Measurements from ENCODE around the gene IRX5. TPM values are rescaled to one million over a fixed set of nuclear protein-coding genes. Genes with fewer than 3 reads are reported as not detected.

Gene IRX5
- total and polyA plus RNA-seq, 2 of the 8 experiments (the other 6 are each of a cell fraction or from before 2014, with no cell fraction given) = 0.48 to 0.56 TPM

DNA sequence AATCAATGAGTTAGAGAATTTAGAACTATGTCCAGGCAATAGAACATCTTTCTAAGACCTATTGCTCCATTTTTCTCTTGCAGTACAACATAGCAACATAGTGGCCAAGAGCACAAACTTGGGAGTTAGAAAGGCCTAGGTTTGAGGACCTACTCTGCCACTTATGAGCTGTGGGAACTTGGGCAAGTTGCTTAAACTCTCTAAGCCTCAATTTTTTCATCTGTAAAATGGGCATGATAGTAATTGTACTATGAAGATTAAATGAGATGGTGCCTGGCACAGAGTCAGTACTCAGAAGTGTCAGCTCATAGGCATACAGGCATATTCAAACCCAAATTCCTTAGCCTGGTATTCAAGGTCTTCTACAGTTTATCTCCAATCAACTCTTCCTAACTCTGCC lies 25.1 kb downstream of the IRX5 start:
- no peak overlapping the region for H2AFZ ChIP-seq (ENCODE audit: low read length)
- TF ChIP-seq SP2 (IDR thresholded peaks at IDR 0.05; ENCODE audit: low read length) (no peak), NRF1 (IDR thresholded peaks at IDR 0.05; ENCODE audit: low read depth, low read length) (no peak), SP1 (IDR thresholded peaks at IDR 0.05; ENCODE audit: low read depth, low read length) (no peak), EZH2 (IDR thresholded peaks at IDR 0.05; ENCODE audit: low read depth, low read length, severe bottlenecking) (no peak), TEAD4 (IDR thresholded peaks at IDR 0.05; ENCODE audit: low read depth, low read length) (no peak), JUND (IDR thresholded peaks at IDR 0.05; ENCODE audit: low read length) (no peak), ASH2L (IDR thresholded peaks at IDR 0.05; ENCODE audit: low read length) (no peak), YY1 (IDR thresholded peaks at IDR 0.05; ENCODE audit: low read depth, low read length) (no peak), TBP (IDR thresholded peaks at IDR 0.05; ENCODE audit: low read depth, low read length) (no peak), RXRA (IDR thresholded peaks at IDR 0.05; ENCODE audit: insufficient read depth, low read depth, low read length) (no peak), RFX5 (IDR thresholded peaks at IDR 0.05; ENCODE audit: borderline replicate concordance, low read depth, low read length) (no peak), KDM1A (IDR thresholded peaks at IDR 0.05; ENCODE audit: borderline replicate concordance, low read length) (no peak)
- TF ChIP-seq, protein P1, sequence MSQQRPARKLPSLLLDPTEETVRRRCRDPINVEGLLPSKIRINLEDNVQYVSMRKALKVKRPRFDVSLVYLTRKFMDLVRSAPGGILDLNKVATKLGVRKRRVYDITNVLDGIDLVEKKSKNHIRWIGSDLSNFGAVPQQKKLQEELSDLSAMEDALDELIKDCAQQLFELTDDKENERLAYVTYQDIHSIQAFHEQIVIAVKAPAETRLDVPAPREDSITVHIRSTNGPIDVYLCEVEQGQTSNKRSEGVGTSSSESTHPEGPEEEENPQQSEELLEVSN (IDR thresholded peaks at IDR 0.05) = no peak
- TF ChIP-seq, protein P2, sequence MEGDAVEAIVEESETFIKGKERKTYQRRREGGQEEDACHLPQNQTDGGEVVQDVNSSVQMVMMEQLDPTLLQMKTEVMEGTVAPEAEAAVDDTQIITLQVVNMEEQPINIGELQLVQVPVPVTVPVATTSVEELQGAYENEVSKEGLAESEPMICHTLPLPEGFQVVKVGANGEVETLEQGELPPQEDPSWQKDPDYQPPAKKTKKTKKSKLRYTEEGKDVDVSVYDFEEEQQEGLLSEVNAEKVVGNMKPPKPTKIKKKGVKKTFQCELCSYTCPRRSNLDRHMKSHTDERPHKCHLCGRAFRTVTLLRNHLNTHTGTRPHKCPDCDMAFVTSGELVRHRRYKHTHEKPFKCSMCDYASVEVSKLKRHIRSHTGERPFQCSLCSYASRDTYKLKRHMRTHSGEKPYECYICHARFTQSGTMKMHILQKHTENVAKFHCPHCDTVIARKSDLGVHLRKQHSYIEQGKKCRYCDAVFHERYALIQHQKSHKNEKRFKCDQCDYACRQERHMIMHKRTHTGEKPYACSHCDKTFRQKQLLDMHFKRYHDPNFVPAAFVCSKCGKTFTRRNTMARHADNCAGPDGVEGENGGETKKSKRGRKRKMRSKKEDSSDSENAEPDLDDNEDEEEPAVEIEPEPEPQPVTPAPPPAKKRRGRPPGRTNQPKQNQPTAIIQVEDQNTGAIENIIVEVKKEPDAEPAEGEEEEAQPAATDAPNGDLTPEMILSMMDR (IDR thresholded peaks at IDR 0.05; ENCODE audit: control extremely low read depth in 1 of 3, insufficient read depth in 1 of 3, low read depth in 1 of 3, low read length in 3 of 3) = no peak

More for the DNA sequence above, 25.1 kb downstream of the IRX5 start:
- Histone ChIP-seq H2BK120ac (replicated peaks; ENCODE audit: low read depth, low read length) (no peak overlapping the region), H3K79me1 (ENCODE audit: low read depth, low read length) (no peaks in the 10 kb centered on the region), H3K23me2 (ENCODE audit: low read depth, low read length) (no peaks in the 10 kb centered on the region), H3K4me1 (replicated peaks in 1 of 4; ENCODE audit: control insufficient read depth in 3 of 4, insufficient read depth in 4 of 4, low read length in 3 of 4) (no peaks in the 10 kb centered on the region), H3K23ac (ENCODE audit: insufficient read length) (no peak overlapping the region), H2BK15ac (ENCODE audit: low read length) (no peak overlapping the region), H3K27me3 (replicated peaks in 1 of 4; ENCODE audit: control insufficient read depth in 3 of 4, extremely low read depth in 1 of 4, insufficient read depth in 3 of 4, low read length in 3 of 4) (no peaks in the 10 kb centered on the region), H4K8ac (ENCODE audit: extremely low read depth, insufficient read depth, low read length) (no peak overlapping the region), H2BK20ac (ENCODE audit: low read length) (no peak overlapping the region), H3K4me3 (ENCODE audit: extremely low read depth in 1 of 4, insufficient read depth in 2 of 4, low read depth in 3 of 4, low read length in 4 of 4) (no peak overlapping the region), H3K27ac (ENCODE audit: low read depth, low read length) (no peak overlapping the region), H3K14ac (ENCODE audit: insufficient read length) (no peak overlapping the region), H3K9ac (replicated peaks in 1 of 4; ENCODE audit: extremely low read depth in 1 of 4, low read depth in 3 of 4, low read length in 3 of 4) (no peak overlapping the region), H3K9me3 (ENCODE audit: insufficient read depth in 2 of 2, low read depth in 1 of 2, low read length in 1 of 2) (no peaks in the 10 kb centered on the region), H4K20me1 (replicated peaks in 1 of 2; ENCODE audit: control insufficient read depth in 1 of 2, insufficient read depth in 2 of 2, low read length in 2 of 2) (no peaks in the 10 kb centered on the region), H3K18ac (ENCODE audit: extremely low read depth, low read length) (no peak overlapping the region), H3K36me3 (ENCODE audit: control insufficient read depth in 2 of 4, insufficient read depth in 4 of 4, low read length in 3 of 4) (no peaks in the 10 kb centered on the region), H4K91ac (replicated peaks; ENCODE audit: insufficient read length, low read length) (no peak overlapping the region), H3K4ac (replicated peaks; ENCODE audit: insufficient read length, low read depth, low read length) (no peak overlapping the region), H3K56ac (replicated peaks; ENCODE audit: insufficient read length, low read depth, low read length) (no peak overlapping the region), H3K79me2 (ENCODE audit: control insufficient read depth in 1 of 2, insufficient read depth in 2 of 2, low read length in 2 of 2) (no peaks in the 10 kb centered on the region), H2AK5ac (ENCODE audit: low read depth, low read length) (no peak overlapping the region), H2BK12ac (ENCODE audit: low read depth, low read length) (no peak overlapping the region), H4K5ac (ENCODE audit: insufficient read length, low read depth, low read length) (no peak overlapping the region), H2BK5ac (ENCODE audit: low read depth, low read length) (no peak overlapping the region), H3K4me2 (ENCODE audit: insufficient read depth in 1 of 2, low read depth in 2 of 2, low read length in 2 of 2) (no peak overlapping the region)
- ChIA-PET POLR2A (ENCODE audit: partially characterized antibody) (no interaction called here), CTCF (ENCODE audit: partially characterized antibody) (interaction anchor here (0.9 to 5.2 kb wide), 7 partner anchors 10 to 322 kb away, joined by 3 to 29 read pairs (median 5); no protein-coding TSS in a partner anchor)
- DNase-seq (ENCODE audit: low read depth in 1 of 2, low spot score in 2 of 2) (no peak), FAIRE-seq (no peak)

Data from H1 (cell line).